Measurements from ENCODE around the gene NAA50. TPM values are rescaled to one million over a fixed set of nuclear protein-coding genes. Genes with fewer than 3 reads are reported as not detected.

The NAA50 gene
- polyA plus RNA-seq (2013, experiment 1 of 2; ENCODE audit: insufficient read length): 127 TPM
- 124 TPM for polyA plus RNA-seq (2013, experiment 2 of 2; ENCODE audit: insufficient read length)

DNA sequence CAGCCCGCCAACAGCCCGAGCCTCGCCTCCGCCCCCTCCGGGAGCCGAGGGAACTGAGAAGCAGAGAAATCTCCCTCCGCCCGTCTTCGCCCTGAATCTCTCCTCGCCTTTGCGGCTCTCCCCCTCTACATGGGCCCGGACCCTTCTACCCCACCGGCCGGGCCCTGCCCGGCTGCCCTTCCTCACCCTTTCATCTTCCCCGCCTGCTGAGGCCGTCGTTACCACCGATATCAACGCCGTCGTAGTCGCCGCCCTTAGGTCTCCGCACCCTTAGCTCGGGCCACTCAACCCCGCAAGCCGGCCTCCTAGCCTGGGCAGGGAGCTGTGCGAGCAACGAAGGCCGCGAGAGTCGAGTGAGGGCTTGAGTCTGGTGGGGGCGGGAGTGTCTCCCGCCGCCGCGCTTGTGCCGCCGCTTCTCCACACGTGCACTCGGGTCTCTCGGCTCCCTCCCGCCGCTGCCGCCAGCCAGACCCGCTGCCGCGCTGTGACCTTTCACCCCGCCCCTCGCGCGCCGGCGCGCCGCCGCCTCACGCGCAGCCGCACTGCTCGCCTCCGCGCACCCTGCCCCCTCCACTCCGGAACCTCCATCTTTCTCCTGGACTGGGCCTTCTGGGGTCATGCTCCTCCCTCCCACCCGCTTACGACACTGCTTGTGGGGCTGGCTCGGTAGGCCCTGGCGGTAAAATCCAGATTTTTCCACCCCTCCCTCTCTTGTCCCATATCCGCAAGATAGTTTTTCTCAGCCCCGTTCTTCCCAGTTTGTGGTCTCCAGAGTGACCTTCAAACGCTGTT lies at the start of gene NAA50:
NAA50 (minus strand) TSS at position 494 of the 792 bp plus-strand sequence; CDS start at position 194, 300 bp downstream.
- peak; percentile 95 for DNase-seq

DNA sequence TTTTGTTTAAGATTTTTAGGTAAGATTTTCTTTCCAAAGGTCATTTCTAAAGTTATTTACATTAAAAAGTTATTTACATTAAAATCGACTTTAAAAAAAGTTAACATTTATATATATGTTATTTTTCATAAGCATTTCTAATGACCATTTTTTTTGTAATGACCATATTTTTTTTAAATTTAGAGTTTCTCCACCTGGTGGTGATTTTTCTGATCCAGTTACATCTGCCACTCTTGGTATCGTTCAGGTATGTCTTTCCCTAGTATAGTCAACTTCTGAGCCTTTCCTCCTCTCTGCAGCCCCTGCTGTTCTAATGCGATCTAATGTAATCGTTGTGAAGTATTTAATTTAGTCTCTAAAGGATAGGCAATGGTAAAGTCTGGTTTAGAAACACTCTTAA lies 49.6 kb upstream of the NAA50 start:
- DNase-seq: no peak

DNA sequence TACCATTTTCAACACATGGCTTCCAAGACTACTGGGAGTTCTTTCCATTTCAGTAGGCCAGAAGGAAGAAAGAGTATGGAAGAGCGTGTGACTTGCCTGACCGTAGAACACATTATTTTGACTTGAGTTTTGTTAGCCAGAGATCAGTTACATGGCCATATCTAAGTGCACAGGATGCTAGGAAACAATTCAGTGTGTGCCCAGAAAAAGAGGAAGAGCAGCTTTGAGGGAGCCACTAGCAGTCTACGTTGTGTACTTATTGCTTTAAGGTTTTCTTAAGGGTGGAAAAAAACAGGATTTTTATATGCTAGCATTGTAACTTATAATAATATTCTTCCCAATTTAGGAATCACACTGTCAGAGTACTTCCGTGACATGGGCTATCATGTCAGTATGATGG lies 48.5 kb upstream of the NAA50 start:
- DNase-seq: no peak

DNA sequence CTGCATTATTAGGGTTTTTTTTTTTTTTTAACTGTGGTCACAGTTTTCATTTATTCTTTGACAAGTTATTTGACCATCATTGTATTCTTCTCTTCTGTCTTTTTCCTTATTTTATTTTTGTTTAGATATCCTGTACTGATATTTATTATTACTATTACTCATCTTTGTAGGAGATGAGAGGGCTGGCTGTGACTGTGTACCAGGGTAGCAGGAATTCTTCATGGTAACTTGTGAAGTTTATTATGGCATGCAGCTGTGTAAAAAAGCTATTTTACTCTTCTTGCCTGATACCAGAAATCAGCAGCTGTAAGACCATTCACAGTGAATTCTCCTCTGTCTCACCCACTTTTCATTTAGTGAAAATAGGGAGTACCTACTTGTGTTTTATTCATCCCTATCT lies 45.3 kb upstream of the NAA50 start:
- DNase-seq: no peak

DNA sequence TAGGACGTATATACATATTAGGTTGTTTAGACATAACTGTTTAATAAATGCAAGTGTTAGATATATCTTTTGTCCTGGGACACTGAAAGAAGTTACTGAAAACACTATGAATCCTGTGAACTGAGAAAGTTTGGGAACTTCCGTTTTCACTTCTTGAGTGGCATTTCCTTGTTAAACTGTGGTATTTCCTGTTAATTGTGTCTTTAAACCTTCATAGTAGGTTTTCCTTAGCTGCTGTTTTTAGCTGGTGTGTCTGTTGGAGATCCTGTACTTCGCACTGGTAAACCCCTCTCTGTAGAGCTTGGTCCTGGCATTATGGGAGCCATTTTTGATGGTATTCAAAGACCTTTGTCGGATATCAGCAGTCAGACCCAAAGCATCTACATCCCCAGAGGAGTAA lies 37.9 kb upstream of the NAA50 start:
- peak; percentile 14 for DNase-seq

DNA sequence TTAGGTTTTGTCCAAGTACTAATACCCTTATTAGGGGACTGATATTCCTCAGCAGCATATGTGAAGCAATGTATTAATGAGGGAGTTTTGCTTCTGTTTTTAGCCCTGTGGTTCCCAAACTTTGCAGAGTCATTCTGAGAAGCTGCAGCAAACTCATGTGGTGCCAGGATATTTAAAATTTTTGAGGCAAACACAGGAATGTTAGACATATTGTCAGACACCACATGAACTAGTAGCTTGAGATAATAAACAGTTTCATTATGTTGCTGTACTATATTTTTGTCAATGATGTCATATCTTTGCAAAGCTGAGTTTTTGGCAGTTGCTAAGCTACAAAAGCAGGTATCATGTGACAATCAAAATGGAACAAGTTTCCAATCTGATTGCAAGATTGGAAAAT lies 37.4 kb upstream of the NAA50 start:
- peak; percentile 98 for DNase-seq

DNA sequence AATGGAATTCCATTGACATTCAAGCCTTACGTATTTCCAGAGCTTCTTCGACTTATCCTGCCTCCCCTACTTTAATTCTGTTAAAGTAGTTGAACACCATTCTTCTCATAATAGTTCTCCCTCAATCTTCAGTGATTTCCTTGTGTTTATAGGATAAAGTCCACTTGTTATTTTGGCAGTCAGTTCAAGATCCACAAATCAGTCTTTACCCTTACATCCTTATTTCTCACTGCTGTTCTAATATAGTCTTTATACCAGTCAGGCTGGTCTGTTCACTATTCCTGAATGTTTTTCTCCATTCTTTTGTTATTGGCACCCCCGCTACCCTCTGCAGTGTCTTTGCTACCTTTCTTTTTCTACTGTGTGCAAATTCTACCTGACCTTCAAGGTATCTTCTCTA lies 30.5 kb upstream of the NAA50 start:
- DNase-seq: no peak

DNA sequence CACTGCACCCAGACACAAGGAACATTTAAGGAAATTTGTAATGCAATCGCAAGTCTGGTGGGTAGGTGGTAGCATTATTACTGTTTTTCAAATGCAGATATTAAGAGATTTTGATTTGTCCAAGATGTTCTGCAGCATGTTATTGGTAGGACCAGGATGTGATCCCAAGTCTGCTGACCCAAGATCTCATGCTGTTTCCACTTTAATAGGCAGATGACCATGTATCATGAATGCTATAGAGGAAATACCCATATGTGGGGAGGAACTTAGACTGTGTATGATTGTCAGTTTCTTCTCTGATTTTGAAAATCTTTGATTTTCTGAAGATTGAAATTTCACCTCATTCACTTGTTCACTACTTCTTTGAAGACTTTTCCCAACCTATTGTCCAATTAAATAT lies 29.5 kb upstream of the NAA50 start:
- no peak for DNase-seq

DNA sequence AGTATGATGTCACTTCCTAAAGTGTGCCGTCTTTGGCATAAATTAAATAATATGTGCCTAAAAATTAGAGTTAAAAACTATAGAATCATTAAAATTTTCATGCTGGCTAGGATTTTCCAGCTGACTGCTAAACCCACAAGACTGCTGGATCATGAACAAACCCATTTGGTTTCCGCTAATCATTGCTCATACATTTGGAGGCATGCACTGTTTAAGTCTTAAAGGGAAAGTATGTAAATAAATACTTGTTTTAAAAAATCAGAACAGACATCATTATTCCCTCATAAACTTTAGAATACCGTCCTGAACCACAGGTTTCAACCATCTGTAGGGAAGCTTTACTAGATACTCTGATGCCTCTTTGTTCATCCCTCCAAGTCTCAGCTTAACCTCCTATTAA lies 27.3 kb upstream of the NAA50 start:
- DNase-seq: peak; percentile 45

DNA sequence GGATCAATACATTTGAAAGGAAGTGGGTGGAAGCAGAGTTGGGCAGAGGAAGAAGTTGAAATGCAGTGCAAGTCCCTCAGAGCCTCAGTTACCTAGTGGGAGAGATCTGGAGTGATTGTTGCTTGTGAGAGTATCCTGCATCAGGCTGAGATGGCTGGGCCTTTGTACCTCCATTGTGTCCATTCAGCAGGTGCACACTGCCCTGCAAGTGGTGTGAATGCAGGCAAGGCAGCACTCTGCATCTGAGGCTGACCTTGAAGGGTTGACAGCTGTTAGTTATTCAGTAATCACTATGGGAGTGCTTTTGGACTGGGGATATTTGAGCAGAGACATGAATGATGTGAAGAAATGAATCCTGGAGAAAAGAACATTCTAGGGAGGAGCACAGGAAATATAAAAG lies 25.9 kb upstream of the NAA50 start:
- no peak for DNase-seq

DNA sequence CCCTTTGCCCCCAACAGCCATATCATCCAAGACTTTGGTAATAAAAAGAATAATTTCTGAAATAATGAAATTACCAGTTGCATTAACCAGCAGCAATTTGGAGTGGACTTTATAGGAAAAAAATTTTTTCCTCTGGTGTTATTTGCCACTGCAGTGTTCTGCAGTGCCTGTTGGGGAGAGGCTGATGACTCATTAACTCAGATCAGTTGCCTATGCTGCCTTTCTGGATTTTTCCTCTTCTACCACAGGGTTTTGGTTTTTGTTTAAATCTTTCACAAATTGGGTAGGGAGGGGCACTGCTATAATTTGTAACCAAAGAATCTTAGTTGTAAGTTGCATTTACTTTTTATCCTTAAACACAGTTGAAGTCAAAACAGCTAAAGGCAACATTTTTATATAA lies 23.5 kb upstream of the NAA50 start:
- DNase-seq: peak; percentile 53

DNA sequence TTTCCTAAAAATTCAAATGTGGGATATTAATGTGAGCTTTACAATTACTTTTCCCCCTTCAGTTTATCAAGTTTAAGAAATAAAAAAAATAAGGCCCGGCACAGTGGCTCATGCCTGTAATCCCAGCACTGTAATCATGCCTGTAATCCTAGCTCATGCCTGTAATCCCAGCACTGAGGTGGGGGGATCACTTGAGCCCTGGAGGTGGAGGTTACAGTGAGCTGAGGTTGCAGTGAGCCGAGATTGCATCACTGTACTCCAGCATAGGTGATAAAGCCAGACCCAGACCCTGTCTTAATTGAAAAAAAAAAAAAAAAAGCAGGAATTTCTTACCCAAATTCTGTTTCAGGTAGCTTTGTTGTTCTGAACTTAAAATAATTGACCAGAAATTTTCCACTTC lies 18.6 kb upstream of the NAA50 start:
- DNase-seq: no peak

DNA sequence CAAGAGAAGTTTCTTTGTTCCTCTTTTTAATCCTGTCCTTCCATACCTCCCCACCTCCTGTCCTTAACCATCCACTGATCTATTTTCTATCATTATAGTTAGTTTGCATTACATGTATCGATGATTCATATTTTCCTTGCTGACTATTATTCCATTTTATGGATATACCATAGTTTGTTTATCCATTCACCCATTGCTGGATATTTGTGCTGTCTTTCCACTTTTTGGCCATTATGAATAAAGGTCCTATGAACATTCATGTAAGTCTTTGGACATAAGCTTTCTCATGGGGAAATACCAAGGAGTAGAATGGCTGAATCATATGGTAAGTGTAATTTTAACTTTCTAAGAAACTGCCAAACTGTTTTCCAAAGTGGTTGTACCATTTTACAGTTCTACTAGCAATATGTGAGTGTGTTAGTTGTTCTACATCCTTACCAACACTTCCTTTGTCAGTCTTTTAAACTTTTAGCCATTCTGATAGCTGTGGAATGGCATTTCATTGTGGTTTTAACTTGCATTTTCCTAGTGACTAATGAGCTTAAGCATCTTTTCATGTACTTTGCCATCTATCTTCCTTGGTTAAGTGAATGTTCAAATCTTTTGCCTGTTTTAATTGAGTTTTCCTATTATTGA lies 12.5 kb upstream of the NAA50 start:
- DNase-seq: peak; percentile 78

DNA sequence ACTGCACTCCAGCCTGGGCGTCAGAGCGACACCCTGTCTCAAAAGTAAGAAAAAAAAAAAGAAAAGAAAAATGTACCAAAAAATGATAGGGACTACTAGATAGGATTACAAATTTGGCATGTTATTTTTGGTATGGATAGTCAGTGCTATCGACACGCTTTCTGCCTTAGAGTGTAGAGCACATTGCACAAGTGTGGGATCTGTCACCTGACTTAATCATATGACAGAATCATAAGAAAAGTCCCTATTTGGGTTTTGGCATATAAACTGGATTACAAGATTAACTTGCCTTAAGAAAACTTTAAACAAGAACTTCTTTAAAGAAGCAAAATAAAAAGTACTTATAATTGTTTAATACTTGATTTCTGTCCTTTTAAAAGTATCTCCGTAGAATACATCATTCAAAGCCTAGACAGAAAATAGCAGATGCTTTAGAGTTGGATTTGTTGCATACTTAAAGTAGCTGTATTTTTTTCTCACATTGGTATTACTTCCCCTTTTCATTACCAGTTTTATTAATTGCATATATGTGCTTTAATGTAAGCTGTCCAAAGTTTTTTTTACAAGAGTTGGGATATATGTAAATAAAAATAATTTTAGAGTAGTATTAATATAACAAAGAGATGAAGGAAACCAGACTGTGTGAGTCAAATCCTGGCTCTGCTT lies 8.6 kb upstream of the NAA50 start:
- no peak for DNase-seq

DNA sequence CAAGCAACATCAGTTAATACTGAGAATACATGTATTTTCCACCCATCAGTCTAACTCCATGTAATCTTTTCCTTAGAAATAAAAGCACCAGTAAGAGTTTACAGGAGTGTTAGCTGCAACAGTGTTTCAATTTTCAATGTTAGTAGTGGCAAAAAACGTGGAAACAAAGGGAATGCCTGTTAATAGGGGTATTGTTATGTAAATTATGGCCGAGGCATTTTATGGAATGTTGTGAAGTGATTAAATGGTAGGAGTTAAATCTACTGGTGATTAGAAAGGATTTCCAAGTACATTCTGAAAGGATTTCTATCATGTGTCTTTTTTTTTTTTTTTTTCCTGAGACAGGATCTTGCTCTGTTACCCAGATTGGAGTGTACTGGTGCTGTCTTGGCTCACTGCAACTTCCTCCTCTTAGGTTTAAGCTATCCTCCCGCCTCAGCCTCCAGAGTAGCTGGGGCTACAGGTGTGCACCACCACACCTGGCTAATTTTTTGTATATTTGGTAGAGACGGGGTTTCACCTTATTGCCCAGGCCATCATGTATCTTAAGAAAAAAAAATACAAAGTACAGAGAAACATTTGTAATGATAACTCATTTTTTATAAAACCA lies 7.4 kb upstream of the NAA50 start:
- DNase-seq: no peak

DNA sequence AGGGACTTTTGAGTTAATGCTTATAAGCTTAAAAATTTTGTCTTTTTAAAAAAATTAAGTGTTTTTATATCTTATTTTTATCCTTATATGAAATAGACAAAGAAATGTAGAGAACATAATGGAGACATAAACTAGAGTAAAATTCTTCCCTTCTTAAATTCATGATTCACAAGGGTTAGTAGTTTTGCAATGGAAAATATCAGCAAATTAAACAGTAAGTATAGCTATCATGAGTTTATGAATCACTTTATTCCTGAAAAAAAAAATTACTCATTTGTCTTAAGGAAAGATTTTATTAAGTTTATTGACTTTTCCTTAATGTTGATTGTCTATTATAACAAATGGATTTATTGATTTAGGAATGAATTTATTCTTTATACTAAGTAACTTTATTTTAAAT lies 5.1 kb upstream of the NAA50 start:
- no peak for DNase-seq

DNA sequence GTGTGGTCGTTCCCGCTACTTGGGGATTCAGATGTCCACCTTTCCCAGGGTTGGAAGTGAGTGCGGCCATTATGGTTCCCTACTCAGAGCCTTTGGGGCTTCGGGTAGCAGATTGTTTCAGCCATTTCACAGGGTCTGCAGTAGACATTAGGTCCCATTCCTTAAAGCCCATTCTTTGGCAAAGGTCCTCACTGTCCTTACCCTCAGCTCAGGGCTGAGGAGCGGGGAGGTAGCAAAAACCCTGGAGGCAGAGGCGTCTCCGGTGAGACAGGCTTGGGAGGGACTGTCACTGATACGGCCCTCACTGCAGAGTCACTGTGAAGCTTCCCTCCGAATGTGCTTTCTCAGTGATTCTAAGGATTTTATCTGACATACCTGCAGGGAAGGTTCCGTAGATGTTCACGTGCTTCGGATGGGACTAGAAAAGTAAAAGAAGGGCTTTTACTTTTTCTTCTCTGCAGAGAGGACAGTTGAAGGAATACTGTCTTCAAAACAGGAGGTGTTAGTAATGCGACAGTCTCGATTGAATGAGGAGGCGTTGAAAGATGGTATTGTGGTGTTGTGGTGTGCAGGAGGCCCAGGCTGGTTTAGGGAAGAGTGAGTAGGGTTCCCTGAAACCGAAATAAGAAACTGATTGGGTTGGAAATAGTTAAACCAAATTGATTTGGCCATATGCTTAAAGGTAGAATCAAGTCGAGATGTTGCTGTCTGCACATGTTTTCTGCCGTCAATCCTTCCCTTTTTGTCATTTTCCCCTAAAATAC lies 1.4 kb upstream of the NAA50 start:
- no peak for DNase-seq

DNA sequence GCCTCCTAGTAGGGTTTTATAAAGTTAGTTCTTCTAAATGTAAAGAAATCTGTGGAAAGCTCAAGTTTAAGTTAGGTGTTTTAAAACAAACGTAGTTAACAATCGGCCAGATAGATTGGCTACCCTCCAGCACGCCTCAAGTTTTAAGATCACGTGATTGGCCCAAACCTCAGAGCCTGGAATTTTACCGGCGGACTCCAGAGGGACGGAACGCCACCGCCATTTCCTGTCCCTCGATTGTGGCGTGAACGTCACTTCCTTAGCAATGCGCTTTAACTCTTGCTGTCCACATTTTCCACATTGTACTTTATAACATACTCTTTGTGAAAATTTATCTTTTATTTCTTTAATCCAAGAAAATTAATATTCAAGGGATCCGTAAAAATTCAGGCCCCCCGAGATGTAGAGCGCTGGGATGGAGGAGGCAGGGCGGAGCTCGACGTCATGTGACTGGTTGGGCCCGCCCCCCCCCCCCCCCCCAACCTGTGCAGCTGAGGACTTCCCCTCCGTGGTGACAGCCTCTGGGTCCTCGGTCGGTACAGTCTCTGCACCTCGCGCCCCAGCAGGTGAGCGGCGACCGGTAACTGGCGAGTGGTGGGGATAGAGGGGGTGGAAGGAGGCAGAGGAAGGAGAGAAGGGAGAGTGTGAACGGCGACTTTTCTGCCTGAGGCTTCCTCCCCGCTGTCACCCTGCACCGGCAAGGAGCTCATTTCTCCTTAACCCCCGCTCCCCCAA lies 666 bp upstream of the NAA50 start, which contains the start of gene ATP6V1A:
ATP6V1A (plus strand) TSS at position 488 of the 735 bp plus-strand sequence. CDS start 31,719 bp downstream, outside the sequence.
- DNase-seq: peak; percentile 96

DNA sequence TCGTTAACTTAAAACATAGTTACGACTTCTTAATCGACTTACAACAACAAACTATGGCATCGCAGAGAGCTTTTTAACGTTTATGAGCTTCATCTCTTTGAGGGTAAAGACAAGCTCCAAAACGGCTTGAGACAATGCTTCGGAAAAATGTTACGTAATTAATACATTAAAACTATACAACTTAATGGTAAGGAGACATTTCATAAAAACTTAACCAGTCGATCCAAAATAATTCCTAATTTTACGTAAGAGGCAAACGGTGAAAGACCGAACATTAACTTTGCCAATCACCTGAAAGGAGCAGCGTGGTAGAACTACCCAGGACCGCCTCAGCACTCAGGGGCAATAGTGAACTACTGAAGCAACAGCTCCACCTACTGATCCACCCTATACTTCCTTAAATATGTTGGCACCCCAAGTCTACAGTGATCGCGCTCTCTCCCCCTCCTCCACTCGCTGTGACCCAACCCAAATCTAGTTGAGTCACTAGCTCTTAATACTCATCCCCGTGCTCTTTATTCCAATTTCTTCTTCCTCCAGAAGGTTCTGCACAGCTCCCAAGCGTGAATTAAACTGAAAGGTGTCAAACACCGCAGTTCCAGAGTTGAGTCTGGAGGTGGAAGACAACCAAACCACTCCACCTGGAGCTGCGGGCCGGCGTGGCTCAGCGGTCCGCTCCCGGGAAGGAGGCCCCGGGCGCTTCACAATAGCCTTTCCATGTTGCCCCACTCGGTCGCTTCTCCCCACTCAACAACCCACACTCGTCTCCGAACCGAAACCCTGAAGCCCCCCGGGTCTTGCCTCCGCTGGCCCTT lies 901 bp downstream of the NAA50 start:
- peak; percentile 84 for DNase-seq

DNA sequence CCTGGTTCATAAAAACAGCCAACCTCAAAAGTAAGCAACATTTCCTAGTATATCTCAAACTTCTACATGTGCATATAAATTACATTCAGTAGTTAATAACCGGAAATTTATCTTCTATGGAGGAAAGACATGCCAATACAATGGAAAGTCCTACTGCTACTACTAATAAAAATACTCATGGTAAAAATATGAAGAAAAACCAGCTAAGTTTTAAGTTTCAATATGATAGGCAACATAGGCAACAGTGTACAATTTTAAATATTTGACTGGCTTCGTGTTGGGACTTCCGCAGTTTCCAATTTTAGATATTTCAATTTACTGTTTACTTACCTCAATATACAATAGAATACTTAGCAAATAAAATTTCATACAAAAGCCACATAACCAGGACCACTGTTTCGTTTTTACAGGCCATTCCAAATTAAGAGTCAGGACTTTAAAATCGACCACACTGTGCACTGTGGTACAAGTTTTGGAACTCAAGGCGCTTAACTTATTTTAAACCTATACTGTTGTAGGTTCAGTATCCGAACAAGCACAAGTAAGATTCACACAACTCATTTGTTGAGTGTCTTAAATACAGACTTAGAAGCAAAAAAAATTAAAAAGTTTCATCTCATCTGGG lies 2.9 kb downstream of the NAA50 start:
- DNase-seq: no peak
